Measurements from ENCODE around the gene HYAL3. TPM values are rescaled to one million over a fixed set of nuclear protein-coding genes. Genes with fewer than 3 reads are reported as not detected.

HYAL3 gene
- polyA plus RNA-seq (2011; rRNA removed), result 3.0 and 4.7 TPM in 2 replicates
- 3.1 and 4.0 TPM in 2 replicates for polyA minus RNA-seq (2011; rRNA and poly(A)+ RNA removed)

- ChIA-PET POLR2A (interaction anchor here (0.5 to 1.3 kb wide), 11 partner anchors 11 to 1273 kb away, joined by 3 to 5 read pairs (median 4); partner anchors contain the start of genes CYB561D2, GNAI2 and NPRL2), CTCF (interaction anchor here (1.4 to 1.5 kb wide), 2 partner anchors 25 to 53 kb away, joined by 5 to 10 read pairs; no protein-coding TSS in a partner anchor)
- DNase-seq (ENCODE audit: low read depth, low spot score), result peak; percentile 99
- H3K27me3 ChIP-seq (ENCODE audit: control insufficient read depth, insufficient read depth, low read length), result no peaks in the 10 kb centered on the region
- H3K27ac ChIP-seq (ENCODE audit: low read depth, low read length), result peak within 1 kb of the TSS; percentile 62
- peak within 1 kb of the TSS; percentile 74 for H3K4me3 ChIP-seq (ENCODE audit: low read depth, low read length)
- peak; percentile 27 for TF ChIP-seq CTCF (IDR thresholded peaks at IDR 0.05; ENCODE audit: low read depth, low read length)
- no peaks in the 10 kb centered on the region; the same call in 1 of the 2 replicates for H3K9me3 ChIP-seq (ENCODE audit: control insufficient read depth, insufficient read depth, low read length)
These were observed at the start of gene HYAL3, which contains the start of gene NAA80 for GRCh38 chr3:50298836-50299637. Gene HYAL3 (minus strand): TSS chr3:50299405. CDS start chr3:50295602, 3,803 bp downstream. Gene NAA80 (minus strand): TSS chr3:50299405. CDS start chr3:50297463, 1,942 bp downstream.

GRCh38 chr3:50347187-50347813, 48.1 kb upstream of the HYAL3 start:
- peak overlapping the region; percentile 39 for H3K27ac ChIP-seq (ENCODE audit: low read depth, low read length)
- no peaks in the 10 kb centered on the region for H3K9me3 ChIP-seq (ENCODE audit: control insufficient read depth, insufficient read depth, low read length)
- ChIA-PET POLR2A (interaction anchor here (0.7 to 0.9 kb wide), 2 partner anchors 10 to 12 kb away, joined by 3 to 5 read pairs; no protein-coding TSS in a partner anchor), CTCF (interaction anchor here (0.6 to 6.7 kb wide), 17 partner anchors 10 to 251 kb away, joined by 3 to 76 read pairs (median 6); partner anchors contain the start of genes HEMK1 and TUSC2)
- H3K4me3 ChIP-seq (ENCODE audit: low read depth, low read length), result no peak overlapping the region
- DNase-seq (ENCODE audit: low read depth, low spot score), result no peak
- no peaks in the 10 kb centered on the region for H3K27me3 ChIP-seq (ENCODE audit: control insufficient read depth, insufficient read depth, low read length)
- peak; percentile 70 for TF ChIP-seq CTCF (IDR thresholded peaks at IDR 0.05; ENCODE audit: low read depth, low read length)

GRCh38 chr3:50345586-50346234, 46.5 kb upstream of the HYAL3 start, which contains the start of gene ZMYND10:
Gene ZMYND10 (minus strand): TSS chr3:50345732. CDS start chr3:50345579, 153 bp downstream.
- TF ChIP-seq CTCF (IDR thresholded peaks at IDR 0.05; ENCODE audit: low read depth, low read length), result no peak
- H3K9me3 ChIP-seq (ENCODE audit: control insufficient read depth, insufficient read depth, low read length), result no peaks in the 10 kb centered on the region
- ChIA-PET POLR2A (interaction anchor here (0.7 kb wide), 1 partner anchor 11 kb away, joined by 4 read pairs; no protein-coding TSS in a partner anchor), CTCF (interaction anchor here (6.6 to 6.7 kb wide), 2 partner anchors 197 to 204 kb away, joined by 53 to 76 read pairs; no protein-coding TSS in a partner anchor)
- H3K27me3 ChIP-seq (ENCODE audit: control insufficient read depth, insufficient read depth, low read length), result no peaks in the 10 kb centered on the region
- no peak for DNase-seq (ENCODE audit: low read depth, low spot score)
- H3K27ac ChIP-seq (ENCODE audit: low read depth, low read length), result no peak within 1 kb of the TSS
- peak within 1 kb of the TSS; percentile 60 for H3K4me3 ChIP-seq (ENCODE audit: low read depth, low read length)

- H3K9me3 ChIP-seq (ENCODE audit: control insufficient read depth, insufficient read depth, low read length), result no peaks in the 10 kb centered on the region
- no peak for TF ChIP-seq CTCF (IDR thresholded peaks at IDR 0.05; ENCODE audit: low read depth, low read length)
- no peak for DNase-seq (ENCODE audit: low read depth, low spot score)
- no peak overlapping the region for H3K27ac ChIP-seq (ENCODE audit: low read depth, low read length)
- no peaks in the 10 kb centered on the region for H3K27me3 ChIP-seq (ENCODE audit: control insufficient read depth, insufficient read depth, low read length)
- peak overlapping the region; percentile 60 for H3K4me3 ChIP-seq (ENCODE audit: low read depth, low read length)
- POLR2A ChIA-PET, result interaction anchor here (0.7 kb wide), 1 partner anchor 11 kb away, joined by 4 read pairs; no protein-coding TSS in a partner anchor
- CTCF ChIA-PET, result interaction anchor here (6.6 to 6.7 kb wide), 2 partner anchors 198 to 205 kb away, joined by 53 to 76 read pairs; no protein-coding TSS in a partner anchor
These were observed 45.8 kb upstream of the HYAL3 start for GRCh38 chr3:50345008-50345407.
